Lower lobe of right lung (tissue), 2 donors: ENCODE data around the gene TUBB2B. TPM values are rescaled to one million over a fixed set of nuclear protein-coding genes. Genes with fewer than 3 reads are reported as not detected.

Experiments
- ATAC-seq, 2 donors: fragments of 200-7000 bp; cut with Tn5 transposase; one replicate each; pipeline ENCODE4 v1.9.1; 2020 to 2022; ENCODE audit warnings: mild to moderate bottlenecking in 2 of 2, moderate library complexity in 2 of 2
- DNase-seq: peaks from one replicate; pipeline ENCODE4 v3.0.0-alpha.2; 2020
- H3K27ac ChIP-seq: fragments of 200-600 bp; one replicate; pipeline ENCODE4 v1.8.0; 2022
- H3K27me3 ChIP-seq: fragments of 200-600 bp; one replicate; pipeline ENCODE4 v1.8.0; 2022; ENCODE audit warnings: low read depth
- H3K36me3 ChIP-seq: fragments of 200-600 bp; one replicate; pipeline ENCODE4 v1.8.0; 2022; ENCODE audit warnings: mild to moderate bottlenecking
- H3K4me1 ChIP-seq: fragments of 200-600 bp; one replicate; pipeline ENCODE4 v1.8.0; 2022
- H3K4me3 ChIP-seq: fragments of 200-600 bp; one replicate; pipeline ENCODE4 v1.8.0; 2022; ENCODE audit warnings: mild to moderate bottlenecking
- H3K9me3 ChIP-seq: fragments of 200-600 bp; one replicate; pipeline ENCODE4 v1.8.0; 2022
- intact Hi-C: fragments of 100-400 bp; cut with DNase I; formaldehyde crosslinking; loops from one replicate; pipeline ENCODE4 v1.11.0; 2022
- total RNA-seq: library from RNA; stranded (reverse); fragmentation: NEBNext Ultra II Directional; extraction: Animal tissue kit (Norgen Biotek cat#: 25700); gene quantifications from one replicate; pipeline ENCODE4 v1.2.1, GENCODE V29; 2021
- TF ChIP-seq, protein P1 (sequence below): fragments of 200-600 bp; IDR thresholded peaks from one replicate; pipeline ENCODE4 v1.8.0; 2022; ENCODE audit warnings: antibody characterized with exemption, mild to moderate bottlenecking
- donor health status: DM: no; HTN: yes; CAD: no; lungs with severe emphysema.

The TUBB2B gene
- total RNA-seq, 1 donor from 2014 or later: 0.59 TPM

DNA sequence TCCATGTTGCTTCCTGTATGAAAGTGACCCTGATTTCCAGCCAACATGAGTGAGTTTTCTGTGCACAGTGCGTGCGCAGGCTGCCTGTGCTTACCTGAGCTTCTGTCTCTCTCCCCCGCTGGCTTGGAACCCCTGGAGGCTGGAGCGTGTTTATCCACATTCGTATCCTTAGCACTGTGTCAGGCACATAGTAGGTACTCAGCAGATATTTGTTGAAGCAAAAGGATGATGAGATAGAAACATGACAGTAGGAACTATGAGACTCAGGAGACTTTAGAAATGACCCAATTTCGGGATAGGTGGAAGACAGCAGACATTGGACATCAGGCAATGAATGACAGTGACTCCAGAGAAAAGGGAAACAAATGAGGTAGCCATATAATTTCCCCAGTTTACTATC lies 15.2 kb downstream of the TUBB2B start:
- H3K4me3 ChIP-seq: no peak overlapping the region
- intact Hi-C loops: no loop called here
- peaks cover 4% of the 10 kb centered on the region for H3K4me1 ChIP-seq
- H3K9me3 ChIP-seq: no peaks in the 10 kb centered on the region
- TF ChIP-seq, protein P1, sequence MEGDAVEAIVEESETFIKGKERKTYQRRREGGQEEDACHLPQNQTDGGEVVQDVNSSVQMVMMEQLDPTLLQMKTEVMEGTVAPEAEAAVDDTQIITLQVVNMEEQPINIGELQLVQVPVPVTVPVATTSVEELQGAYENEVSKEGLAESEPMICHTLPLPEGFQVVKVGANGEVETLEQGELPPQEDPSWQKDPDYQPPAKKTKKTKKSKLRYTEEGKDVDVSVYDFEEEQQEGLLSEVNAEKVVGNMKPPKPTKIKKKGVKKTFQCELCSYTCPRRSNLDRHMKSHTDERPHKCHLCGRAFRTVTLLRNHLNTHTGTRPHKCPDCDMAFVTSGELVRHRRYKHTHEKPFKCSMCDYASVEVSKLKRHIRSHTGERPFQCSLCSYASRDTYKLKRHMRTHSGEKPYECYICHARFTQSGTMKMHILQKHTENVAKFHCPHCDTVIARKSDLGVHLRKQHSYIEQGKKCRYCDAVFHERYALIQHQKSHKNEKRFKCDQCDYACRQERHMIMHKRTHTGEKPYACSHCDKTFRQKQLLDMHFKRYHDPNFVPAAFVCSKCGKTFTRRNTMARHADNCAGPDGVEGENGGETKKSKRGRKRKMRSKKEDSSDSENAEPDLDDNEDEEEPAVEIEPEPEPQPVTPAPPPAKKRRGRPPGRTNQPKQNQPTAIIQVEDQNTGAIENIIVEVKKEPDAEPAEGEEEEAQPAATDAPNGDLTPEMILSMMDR: no peak
- H3K36me3 ChIP-seq: no peaks in the 10 kb centered on the region
- no peaks in the 10 kb centered on the region for H3K27me3 ChIP-seq
- H3K27ac ChIP-seq: no peak overlapping the region
- ATAC-seq (no peak), DNase-seq (no peak)

DNA sequence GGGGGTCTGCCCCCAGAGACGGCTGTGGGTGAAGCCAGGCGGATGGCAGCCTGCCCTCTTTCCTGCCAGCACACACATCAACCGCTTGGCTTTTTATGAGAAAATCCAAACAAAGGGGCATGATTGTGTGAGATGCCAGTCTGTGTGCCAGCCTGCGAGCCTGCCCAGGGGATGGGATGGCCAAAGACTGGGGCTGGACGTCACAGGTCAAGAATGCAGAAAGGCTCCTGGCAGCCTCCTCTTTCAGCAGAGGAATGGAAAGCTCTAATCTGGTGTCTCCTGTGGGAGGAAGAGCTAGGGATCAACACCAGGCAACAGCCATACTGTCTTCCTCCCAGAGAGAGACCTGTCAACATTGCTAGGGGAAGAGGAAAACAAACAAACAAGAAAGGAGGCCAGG lies 15.8 kb downstream of the TUBB2B start:
- H3K27ac ChIP-seq: no peak overlapping the region

DNA sequence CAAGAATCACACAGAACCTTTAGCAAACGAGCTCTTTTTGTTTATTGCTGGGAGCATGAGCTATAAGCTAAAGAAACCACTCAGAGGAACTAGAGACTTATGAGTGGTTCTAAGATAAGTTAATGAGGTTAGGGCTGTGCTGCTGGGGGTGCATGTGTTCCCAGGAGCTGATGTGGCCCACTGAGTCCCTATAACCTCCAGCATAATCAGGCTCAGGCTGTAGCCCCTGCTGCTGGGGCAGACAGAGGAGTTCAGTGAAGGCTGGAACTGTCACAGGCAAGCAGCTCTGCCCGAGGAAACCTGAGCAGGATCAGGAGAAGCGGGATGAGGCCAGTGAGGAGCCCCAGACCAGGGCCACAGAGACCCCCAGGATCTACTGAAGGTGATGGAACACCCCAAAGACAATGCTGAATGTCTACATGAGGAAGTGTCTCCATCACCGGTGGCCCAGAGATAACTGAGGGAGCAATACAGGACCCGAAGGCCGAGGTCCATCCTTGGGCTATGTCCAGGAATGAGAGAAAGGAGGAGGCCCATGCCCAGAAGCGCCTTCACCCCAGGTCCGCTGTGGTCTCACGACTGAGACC lies 17.3 kb downstream of the TUBB2B start:
- H3K36me3 ChIP-seq: no peaks in the 10 kb centered on the region

More for the DNA sequence above, 15.8 kb downstream of the TUBB2B start:
- TF ChIP-seq, protein P1: no peak
- Histone ChIP-seq H3K36me3 (no peaks in the 10 kb centered on the region), H3K9me3 (no peaks in the 10 kb centered on the region), H3K27me3 (no peaks in the 10 kb centered on the region), H3K4me1 (peaks cover 4% of the 10 kb centered on the region), H3K4me3 (no peak overlapping the region)
- ATAC-seq (no peak), DNase-seq (no peak)
- intact Hi-C loops: no loop called here

DNA sequence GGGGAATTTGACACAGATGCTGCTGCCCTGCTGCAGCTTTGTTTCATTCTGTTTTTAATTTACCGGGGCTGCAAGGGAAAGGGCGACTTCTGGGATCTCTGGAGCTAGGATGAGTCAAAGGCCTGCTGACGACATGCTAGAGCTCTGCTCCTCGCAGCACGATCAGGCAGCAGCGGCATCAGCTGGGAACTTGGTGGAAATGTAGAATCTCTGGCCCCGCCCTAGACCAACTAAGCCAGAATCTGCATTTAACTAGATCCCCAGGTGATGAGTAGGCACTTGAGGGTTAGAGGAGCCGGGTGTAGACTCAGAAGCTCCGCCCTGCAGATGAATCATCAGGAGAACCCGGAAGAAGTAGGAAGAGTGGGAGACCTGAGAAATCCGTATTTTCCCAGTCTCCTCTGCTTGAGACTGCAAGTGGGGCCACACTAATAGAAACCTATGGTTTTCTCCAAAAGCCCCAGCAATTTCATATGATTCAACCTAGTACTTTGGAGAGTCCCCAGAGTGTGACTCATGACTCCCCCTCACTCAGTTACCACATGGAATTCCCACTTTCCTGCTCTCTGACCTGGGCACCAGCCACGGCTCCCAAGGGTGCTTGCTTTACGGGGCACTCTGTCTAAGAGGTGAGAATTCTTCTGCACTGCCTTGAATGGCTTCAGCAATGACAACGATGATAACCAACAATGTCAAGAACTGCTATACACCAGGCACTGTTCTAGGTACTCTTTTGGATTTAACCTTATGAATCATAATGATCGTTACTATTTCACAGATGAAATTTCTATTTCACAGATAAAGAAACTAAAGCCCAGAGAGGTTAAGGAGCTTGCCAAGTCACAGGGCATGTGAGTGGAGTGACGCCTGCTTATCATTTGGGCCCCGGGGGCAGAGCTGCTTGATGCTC lies 18.1 kb downstream of the TUBB2B start:
- Histone ChIP-seq H3K36me3 (no peaks in the 10 kb centered on the region), H3K4me3 (no peak overlapping the region), H3K4me1 (peaks cover 4% of the 10 kb centered on the region), H3K27ac (no peak overlapping the region), H3K9me3 (no peaks in the 10 kb centered on the region), H3K27me3 (no peaks in the 10 kb centered on the region)
- intact Hi-C loops: no loop called here
- TF ChIP-seq, protein P1: no peak
- DNase-seq (no peak), ATAC-seq (peak; percentile 85 to 86)

More for the DNA sequence above, 17.3 kb downstream of the TUBB2B start:
- TF ChIP-seq, protein P1: no peak
- no peak for ATAC-seq
- no peak for DNase-seq
- H3K27ac ChIP-seq: no peak overlapping the region
- H3K4me3 ChIP-seq: no peak overlapping the region
- H3K9me3 ChIP-seq: no peaks in the 10 kb centered on the region
- no peaks in the 10 kb centered on the region for H3K27me3 ChIP-seq
- peaks cover 4% of the 10 kb centered on the region for H3K4me1 ChIP-seq
- intact Hi-C loops: no loop called here

DNA sequence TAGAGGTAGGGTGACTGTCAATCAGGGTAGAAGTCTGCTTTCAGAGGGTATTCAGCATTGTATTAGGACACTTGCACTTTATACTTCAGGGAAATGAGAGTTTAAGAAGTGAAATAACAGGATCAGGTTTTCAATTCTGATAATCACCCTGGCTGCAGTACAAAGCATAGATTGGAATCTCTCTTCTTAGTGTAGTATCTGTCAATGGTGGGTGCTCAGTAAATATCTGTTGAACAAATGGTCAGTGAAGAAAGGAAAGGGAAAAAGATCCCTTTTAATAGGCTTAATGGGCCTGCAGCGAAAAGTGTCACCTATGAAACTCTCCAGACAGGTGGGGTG lies 18.7 kb downstream of the TUBB2B start:
- Histone ChIP-seq H3K27me3 (no peaks in the 10 kb centered on the region), H3K4me1 (peaks cover 4% of the 10 kb centered on the region), H3K4me3 (no peak overlapping the region), H3K27ac (no peak overlapping the region), H3K9me3 (no peaks in the 10 kb centered on the region), H3K36me3 (no peaks in the 10 kb centered on the region)
- TF ChIP-seq, protein P1: no peak
- ATAC-seq (no peak), DNase-seq (no peak)
- intact Hi-C loops: no loop called here
